Measurements from ENCODE around the gene GALK2. TPM values are rescaled to one million over a fixed set of nuclear protein-coding genes. Genes with fewer than 3 reads are reported as not detected.

The GALK2 gene
- total RNA-seq, 1 experiment from 2014 or later, result 13.7 TPM

DNA sequence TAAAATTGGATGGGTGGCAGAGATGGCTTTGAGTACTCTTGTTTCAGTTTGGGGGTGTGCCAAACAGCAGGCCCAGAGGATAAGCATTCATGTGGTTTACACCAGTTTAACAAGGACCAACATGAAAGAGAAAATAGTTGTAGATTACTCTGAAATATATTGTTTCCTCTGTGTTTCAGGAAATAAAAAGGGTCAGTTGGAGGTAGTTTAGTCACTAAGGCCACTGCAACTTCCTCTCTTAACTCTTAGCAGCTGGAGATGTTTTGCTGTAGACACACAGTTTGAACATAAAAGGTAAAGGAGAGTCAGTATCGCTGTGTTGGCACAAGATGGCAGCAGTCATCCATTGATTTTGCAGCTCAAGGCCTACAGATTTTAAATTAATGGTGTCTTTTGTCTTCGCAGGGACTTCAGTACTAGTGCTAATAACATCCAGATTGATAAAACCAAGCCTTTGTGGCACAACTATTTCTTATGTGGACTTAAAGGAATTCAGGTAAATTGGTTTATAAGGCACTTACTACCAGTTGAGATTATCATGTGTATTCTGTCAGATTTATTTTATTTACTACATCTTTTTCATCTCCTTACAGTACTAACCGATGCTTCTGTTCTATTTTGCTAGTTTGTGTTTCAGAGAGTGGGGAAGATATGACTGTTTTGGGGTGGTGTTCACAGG lies 65.5 kb downstream of the GALK2 start:
- peaks cover 40 to 50% of the 10 kb centered on the region in 2 experiments for H3K4me1 Mint-ChIP-seq
- H4K8ac ChIP-seq (replicated peaks; ENCODE audit: insufficient read length, low read depth, low read length), result no peak overlapping the region
- H3K27ac ChIP-seq (ENCODE audit: insufficient read length, low read depth, low read length), result no peak overlapping the region

More for the DNA sequence above, 65.5 kb downstream of the GALK2 start:
- Histone ChIP-seq H2AFZ (ENCODE audit: low read length) (no peak overlapping the region), H3K4me2 (ENCODE audit: insufficient read depth, insufficient read length, low read length) (no peak overlapping the region), H4K91ac (ENCODE audit: insufficient read length, low read depth, low read length) (no peak overlapping the region), H3K14ac (ENCODE audit: insufficient read depth, low read length) (no peak overlapping the region), H3K23me2 (ENCODE audit: insufficient read length, low read depth, low read length, poor library complexity, severe bottlenecking) (no peaks in the 10 kb centered on the region), H2BK5ac (ENCODE audit: insufficient read length, low read length) (no peak overlapping the region), H3K56ac (ENCODE audit: insufficient read length, low read depth, low read length) (no peak overlapping the region), H3K9ac (ENCODE audit: extremely low read depth, insufficient read length, low read length) (no peak overlapping the region), H2BK20ac (ENCODE audit: low read depth, low read length, poor library complexity, severe bottlenecking) (no peak overlapping the region), H3K4ac (ENCODE audit: low read depth, low read length) (no peak overlapping the region), H2BK12ac (ENCODE audit: insufficient read length, low read depth, low read length) (no peak overlapping the region), H4K20me1 (ENCODE audit: control insufficient read depth, insufficient read depth, insufficient read length) (no peaks in the 10 kb centered on the region), H2BK120ac (ENCODE audit: low read depth, low read length, poor library complexity, severe bottlenecking) (no peak overlapping the region), H3K27me3 (ENCODE audit: insufficient read depth, low read length) (no peaks in the 10 kb centered on the region), H3K9me3 (ENCODE audit: control insufficient read depth, low read depth, low read length) (no peaks in the 10 kb centered on the region), H4K5ac (ENCODE audit: insufficient read length, low read depth, low read length) (no peak overlapping the region), H3K18ac (ENCODE audit: insufficient read length, low read depth, low read length) (no peak overlapping the region), H2AK5ac (ENCODE audit: insufficient read length, low read length) (no peak overlapping the region), H3K79me2 (ENCODE audit: insufficient read depth, low read length) (no peaks in the 10 kb centered on the region), H3K23ac (ENCODE audit: insufficient read length, low read depth, low read length) (no peak overlapping the region), H2BK15ac (ENCODE audit: low read depth, low read length) (no peak overlapping the region), H3K4me1 (ENCODE audit: insufficient read depth, low read length) (peaks cover 2% of the 10 kb centered on the region; the same call in 1 of the 2 replicates), H3K79me1 (ENCODE audit: insufficient read depth, low read depth, low read length, poor library complexity, severe bottlenecking) (no peaks in the 10 kb centered on the region), H3T11ph (ENCODE audit: low read length) (no peak overlapping the region)
- peak; percentile 57 for DNase-seq
- H3K27me3 Mint-ChIP-seq (ENCODE audit: low read depth), result no peaks in the 10 kb centered on the region
- H3K36me3 Mint-ChIP-seq (ENCODE audit: insufficient read depth in 1 of 3, low read depth in 3 of 3), result peaks cover 6 to 29% (median 24%) of the 10 kb centered on the region in 3 experiments
- peaks cover 4 to 19% of the 10 kb centered on the region in 2 experiments; a peak in 4 of 5 replicates for H3K9me3 Mint-ChIP-seq
- H3K4me3 Mint-ChIP-seq, result no peak overlapping the region
- no CpG with 5 or more reads among the region's 3 CpGs for WGBS (ENCODE audit: extremely low coverage, insufficient read length, low lambda C conversion rate)
- peak overlapping the region; percentile 2 to 52 (median 2); a peak in 4 of 7 replicates for H3K27ac Mint-ChIP-seq
- TF ChIP-seq, protein P1, sequence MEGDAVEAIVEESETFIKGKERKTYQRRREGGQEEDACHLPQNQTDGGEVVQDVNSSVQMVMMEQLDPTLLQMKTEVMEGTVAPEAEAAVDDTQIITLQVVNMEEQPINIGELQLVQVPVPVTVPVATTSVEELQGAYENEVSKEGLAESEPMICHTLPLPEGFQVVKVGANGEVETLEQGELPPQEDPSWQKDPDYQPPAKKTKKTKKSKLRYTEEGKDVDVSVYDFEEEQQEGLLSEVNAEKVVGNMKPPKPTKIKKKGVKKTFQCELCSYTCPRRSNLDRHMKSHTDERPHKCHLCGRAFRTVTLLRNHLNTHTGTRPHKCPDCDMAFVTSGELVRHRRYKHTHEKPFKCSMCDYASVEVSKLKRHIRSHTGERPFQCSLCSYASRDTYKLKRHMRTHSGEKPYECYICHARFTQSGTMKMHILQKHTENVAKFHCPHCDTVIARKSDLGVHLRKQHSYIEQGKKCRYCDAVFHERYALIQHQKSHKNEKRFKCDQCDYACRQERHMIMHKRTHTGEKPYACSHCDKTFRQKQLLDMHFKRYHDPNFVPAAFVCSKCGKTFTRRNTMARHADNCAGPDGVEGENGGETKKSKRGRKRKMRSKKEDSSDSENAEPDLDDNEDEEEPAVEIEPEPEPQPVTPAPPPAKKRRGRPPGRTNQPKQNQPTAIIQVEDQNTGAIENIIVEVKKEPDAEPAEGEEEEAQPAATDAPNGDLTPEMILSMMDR (conservative IDR thresholded peaks at IDR 0.05), result peak; percentile 92
